Islet of Langerhans (tissue), 1 donor: Measurements from ENCODE around the gene ARHGEF2.
"Not testable (repeated sequence)": the region's sequence is repeated elsewhere in the genome, so short reads cannot be mapped to it uniquely, and the experiment has no call there.

Experiments used
- FAIRE-seq: peaks from one replicate; lab custom pipeline; 2011; peaks lifted over from hg19 to GRCh38; lab: Jason Lieb, UNC

Gene ARHGEF2

GRCh38 chr1:155990005-155990739 lies 11.8 kb upstream of the ARHGEF2 start:
- FAIRE-seq: no peak

- no peak for FAIRE-seq
These were observed 11.1 kb upstream of the ARHGEF2 start for GRCh38 chr1:155989242-155990004.

- not testable (repeated sequence) for FAIRE-seq
These were observed 6.7 kb upstream of the ARHGEF2 start for GRCh38 chr1:155984903-155985645.

GRCh38 chr1:155984341-155984740 lies 6.0 kb upstream of the ARHGEF2 start:
- no peak for FAIRE-seq

- no peak for FAIRE-seq
These were observed 5.1 kb upstream of the ARHGEF2 start for GRCh38 chr1:155983191-155984024.

- no peak for FAIRE-seq
These were observed 3.8 kb upstream of the ARHGEF2 start for GRCh38 chr1:155982106-155982505.

- no peak for FAIRE-seq
These were observed 3.1 kb upstream of the ARHGEF2 start for GRCh38 chr1:155981266-155982088.

- no peak for FAIRE-seq
These were observed 1.4 kb upstream of the ARHGEF2 start for GRCh38 chr1:155979597-155980343.

- no peak for FAIRE-seq
These were observed 654 bp upstream of the ARHGEF2 start for GRCh38 chr1:155978973-155979429.

GRCh38 chr1:155977690-155978324 lies 540 bp downstream of the ARHGEF2 start:
- no peak for FAIRE-seq

- FAIRE-seq: no peak
These were observed 1.2 kb downstream of the ARHGEF2 start for GRCh38 chr1:155976913-155977689.

GRCh38 chr1:155976062-155976912 lies 2.1 kb downstream of the ARHGEF2 start:
- FAIRE-seq: no peak

GRCh38 chr1:155975375-155976061 lies 2.8 kb downstream of the ARHGEF2 start:
- FAIRE-seq: no peak

- no peak for FAIRE-seq
These were observed 3.9 kb downstream of the ARHGEF2 start for GRCh38 chr1:155974208-155975115.

GRCh38 chr1:155973723-155974122 lies 4.6 kb downstream of the ARHGEF2 start:
- FAIRE-seq: no peak
